Measurements from ENCODE around the gene CCNY.

The CCNY gene

GRCh38 chr10:35574924-35575352, 238.6 kb downstream of the CCNY start:
- Histone ChIP-seq H3K9me3 (ENCODE audit: control insufficient read depth, low read length) (no peaks in the 10 kb centered on the region), H2BK120ac (ENCODE audit: low read depth, low read length) (no peak overlapping the region), H3K36me3 (ENCODE audit: control insufficient read depth in 1 of 2, insufficient read depth in 2 of 2, low read depth in 1 of 2, low read length in 2 of 2) (peaks cover 0 to 29% of the 10 kb centered on the region in 2 experiments), H3K23ac (ENCODE audit: low read length in 2 of 2) (no peak overlapping the region), H3K27me3 (ENCODE audit: control insufficient read depth in 1 of 2, insufficient read depth in 1 of 2, low read length in 2 of 2) (peaks cover 0 to 1% of the 10 kb centered on the region in 2 experiments), H2BK15ac (ENCODE audit: low read depth, poor library complexity, severe bottlenecking) (no peak overlapping the region), H3K4me2 (ENCODE audit: low read length, poor library complexity, severe bottlenecking) (no peak overlapping the region), H2BK5ac (ENCODE audit: low read depth, low read length, poor library complexity, severe bottlenecking) (no peak overlapping the region), H3K27ac (ENCODE audit: low read length, poor library complexity, severe bottlenecking) (peak overlapping the region; percentile 40), H2AFZ (ENCODE audit: low read depth, low read length) (no peak overlapping the region), H2AK5ac (ENCODE audit: low read length, severe bottlenecking) (no peak overlapping the region), H3K79me1 (replicated peaks; ENCODE audit: low read length, poor library complexity, severe bottlenecking) (peaks cover 2% of the 10 kb centered on the region), H3K4ac (ENCODE audit: low read depth in 1 of 2, low read length in 2 of 2) (no peak overlapping the region), H3K4me3 (ENCODE audit: insufficient read depth in 1 of 2, low read depth in 1 of 2, low read length in 2 of 2) (no peak overlapping the region), H3K18ac (ENCODE audit: low read depth in 1 of 2, low read length in 2 of 2) (peak overlapping the region; percentile 3 to 52), H3K9ac (ENCODE audit: low read length) (no peak overlapping the region), H4K91ac (ENCODE audit: low read length) (no peak overlapping the region), H2BK12ac (ENCODE audit: low read length in 2 of 2) (no peak overlapping the region), H3K14ac (ENCODE audit: low read length in 2 of 2) (no peak overlapping the region), H4K8ac (ENCODE audit: low read length) (no peak overlapping the region), H3K4me1 (ENCODE audit: control insufficient read depth, insufficient read depth, low read depth, low read length) (peaks cover 9% of the 10 kb centered on the region)
- WGBS = 7% methylated on average over 8 of the region's 9 CpGs
- DNase-seq = peak; percentile 91

DNA sequence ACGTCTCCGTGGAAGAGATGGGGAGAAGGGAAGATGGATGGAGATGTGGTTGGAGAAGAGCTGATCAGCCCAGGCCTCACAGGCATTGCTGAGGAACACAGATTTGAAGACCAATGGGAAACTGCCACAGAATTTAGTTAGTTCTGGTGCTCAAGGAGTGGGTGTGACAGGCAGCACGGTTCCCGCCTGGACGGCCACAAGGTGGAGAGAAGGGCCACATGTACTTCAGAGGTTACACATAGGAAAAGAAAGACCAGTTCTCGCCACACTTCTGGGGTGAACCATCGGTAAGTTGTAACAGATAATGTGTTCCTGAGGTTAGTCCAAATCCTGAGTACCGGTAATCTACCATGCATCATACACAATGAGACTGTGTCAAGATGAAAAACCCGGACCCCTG, 239.3 kb downstream of the CCNY start:
- H3K79me1 ChIP-seq (replicated peaks; ENCODE audit: low read length, poor library complexity, severe bottlenecking) = peaks cover 2% of the 10 kb centered on the region

DNA sequence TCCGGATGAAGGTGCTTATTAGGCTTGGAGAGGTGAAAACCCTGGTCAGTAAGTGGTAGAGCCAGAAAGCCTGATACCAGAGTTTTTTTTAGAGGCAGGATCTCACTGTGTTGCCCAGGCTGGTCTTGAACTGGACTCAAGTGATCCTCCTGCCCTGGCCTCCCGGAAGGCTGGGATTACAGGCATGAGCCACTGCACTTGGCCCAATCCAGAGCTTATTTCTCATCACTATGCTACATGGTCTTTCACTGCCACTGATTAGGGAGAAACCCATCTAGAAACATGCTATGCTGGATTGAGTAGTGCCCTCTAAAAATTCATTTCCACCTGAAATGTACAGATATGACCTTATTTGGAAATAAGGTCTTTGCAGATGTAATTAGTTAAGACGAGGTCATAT, 240.4 kb downstream of the CCNY start:
- WGBS = 97% methylated on average over 3 of the region's 3 CpGs
- H2AFZ ChIP-seq (ENCODE audit: low read depth, low read length) = no peak overlapping the region

More for the DNA sequence above, 239.3 kb downstream of the CCNY start:
- peak overlapping the region in 1 of 2 experiments; percentile 58 for H2BK12ac ChIP-seq (ENCODE audit: low read length in 2 of 2)
- WGBS = 77% methylated on average over 9 of the region's 9 CpGs
- H3K9ac ChIP-seq (ENCODE audit: low read length) = no peak overlapping the region
- no peak overlapping the region for H2BK15ac ChIP-seq (ENCODE audit: low read depth, poor library complexity, severe bottlenecking)
- peaks cover 0 to 25% of the 10 kb centered on the region in 2 experiments for H3K36me3 ChIP-seq (ENCODE audit: control insufficient read depth in 1 of 2, insufficient read depth in 2 of 2, low read depth in 1 of 2, low read length in 2 of 2)
- no peak overlapping the region for H2BK5ac ChIP-seq (ENCODE audit: low read depth, low read length, poor library complexity, severe bottlenecking)
- H3K27ac ChIP-seq (ENCODE audit: low read length, poor library complexity, severe bottlenecking) = peak overlapping the region; percentile 40
- H2AK5ac ChIP-seq (ENCODE audit: low read length, severe bottlenecking) = peak overlapping the region; percentile 46
- H3K23ac ChIP-seq (ENCODE audit: low read length in 2 of 2) = no peak overlapping the region
- H3K18ac ChIP-seq (ENCODE audit: low read depth in 1 of 2, low read length in 2 of 2) = peak overlapping the region in 1 of 2 experiments; percentile 69
- H3K27me3 ChIP-seq (ENCODE audit: control insufficient read depth in 1 of 2, insufficient read depth in 1 of 2, low read length in 2 of 2) = peaks cover 0 to 8% of the 10 kb centered on the region in 2 experiments
- no peak overlapping the region for H4K91ac ChIP-seq (ENCODE audit: low read length)
- H2BK120ac ChIP-seq (ENCODE audit: low read depth, low read length) = no peak overlapping the region
- peak overlapping the region in 1 of 2 experiments; percentile 78 for H3K14ac ChIP-seq (ENCODE audit: low read length in 2 of 2)
- no peak overlapping the region for H2AFZ ChIP-seq (ENCODE audit: low read depth, low read length)
- H3K4ac ChIP-seq (ENCODE audit: low read depth in 1 of 2, low read length in 2 of 2) = peak overlapping the region in 1 of 2 experiments; percentile 24
- H4K8ac ChIP-seq (ENCODE audit: low read length) = no peak overlapping the region
- peaks cover 9% of the 10 kb centered on the region for H3K4me1 ChIP-seq (ENCODE audit: control insufficient read depth, insufficient read depth, low read depth, low read length)
- no peak overlapping the region for H3K4me2 ChIP-seq (ENCODE audit: low read length, poor library complexity, severe bottlenecking)
- no peaks in the 10 kb centered on the region for H3K9me3 ChIP-seq (ENCODE audit: control insufficient read depth, low read length)
- DNase-seq = no peak
- no peak overlapping the region for H3K4me3 ChIP-seq (ENCODE audit: insufficient read depth in 1 of 2, low read depth in 1 of 2, low read length in 2 of 2)

GRCh38 chr10:35577926-35578617, 241.8 kb downstream of the CCNY start:
- 88% methylated on average over 6 of the region's 7 CpGs for WGBS
- Histone ChIP-seq H2BK120ac (ENCODE audit: low read depth, low read length) (no peak overlapping the region), H2AFZ (ENCODE audit: low read depth, low read length) (no peak overlapping the region)

More for the DNA sequence above, 240.4 kb downstream of the CCNY start:
- no peak overlapping the region for H3K4ac ChIP-seq (ENCODE audit: low read depth in 1 of 2, low read length in 2 of 2)
- H2BK5ac ChIP-seq (ENCODE audit: low read depth, low read length, poor library complexity, severe bottlenecking) = no peak overlapping the region
- H3K23ac ChIP-seq (ENCODE audit: low read length in 2 of 2) = no peak overlapping the region
- DNase-seq = no peak
- no peak overlapping the region for H3K9ac ChIP-seq (ENCODE audit: low read length)
- no peak overlapping the region for H3K4me3 ChIP-seq (ENCODE audit: insufficient read depth in 1 of 2, low read depth in 1 of 2, low read length in 2 of 2)
- H3K18ac ChIP-seq (ENCODE audit: low read depth in 1 of 2, low read length in 2 of 2) = no peak overlapping the region
- H4K91ac ChIP-seq (ENCODE audit: low read length) = no peak overlapping the region
- H2AK5ac ChIP-seq (ENCODE audit: low read length, severe bottlenecking) = no peak overlapping the region
- H3K27ac ChIP-seq (ENCODE audit: low read length, poor library complexity, severe bottlenecking) = no peak overlapping the region
- H3K36me3 ChIP-seq (ENCODE audit: control insufficient read depth in 1 of 2, insufficient read depth in 2 of 2, low read depth in 1 of 2, low read length in 2 of 2) = peaks cover 0 to 16% of the 10 kb centered on the region in 2 experiments
- H2BK15ac ChIP-seq (ENCODE audit: low read depth, poor library complexity, severe bottlenecking) = no peak overlapping the region
- H3K14ac ChIP-seq (ENCODE audit: low read length in 2 of 2) = no peak overlapping the region
- no peak overlapping the region for H3K4me2 ChIP-seq (ENCODE audit: low read length, poor library complexity, severe bottlenecking)
- H4K8ac ChIP-seq (ENCODE audit: low read length) = no peak overlapping the region
- H3K27me3 ChIP-seq (ENCODE audit: control insufficient read depth in 1 of 2, insufficient read depth in 1 of 2, low read length in 2 of 2) = peaks cover 0 to 16% of the 10 kb centered on the region in 2 experiments
- H3K4me1 ChIP-seq (ENCODE audit: control insufficient read depth, insufficient read depth, low read depth, low read length) = peaks cover 9% of the 10 kb centered on the region
- no peak overlapping the region for H2BK120ac ChIP-seq (ENCODE audit: low read depth, low read length)
- H3K9me3 ChIP-seq (ENCODE audit: control insufficient read depth, low read length) = no peaks in the 10 kb centered on the region
- no peak overlapping the region for H2BK12ac ChIP-seq (ENCODE audit: low read length in 2 of 2)
- peaks cover 2% of the 10 kb centered on the region for H3K79me1 ChIP-seq (replicated peaks; ENCODE audit: low read length, poor library complexity, severe bottlenecking)

More at GRCh38 chr10:35577926-35578617, 241.8 kb downstream of the CCNY start:
- Histone ChIP-seq H2BK12ac (ENCODE audit: low read length in 2 of 2) (no peak overlapping the region), H3K27me3 (ENCODE audit: control insufficient read depth in 1 of 2, insufficient read depth in 1 of 2, low read length in 2 of 2) (peaks cover 0 to 16% of the 10 kb centered on the region in 2 experiments), H3K9ac (ENCODE audit: low read length) (no peak overlapping the region), H4K91ac (ENCODE audit: low read length) (no peak overlapping the region), H4K8ac (ENCODE audit: low read length) (no peak overlapping the region), H2BK15ac (ENCODE audit: low read depth, poor library complexity, severe bottlenecking) (no peak overlapping the region), H3K9me3 (ENCODE audit: control insufficient read depth, low read length) (no peaks in the 10 kb centered on the region), H2AK5ac (ENCODE audit: low read length, severe bottlenecking) (no peak overlapping the region), H3K4me3 (ENCODE audit: insufficient read depth in 1 of 2, low read depth in 1 of 2, low read length in 2 of 2) (no peak overlapping the region), H3K4me1 (ENCODE audit: control insufficient read depth, insufficient read depth, low read depth, low read length) (peaks cover 9% of the 10 kb centered on the region), H3K36me3 (ENCODE audit: control insufficient read depth in 1 of 2, insufficient read depth in 2 of 2, low read depth in 1 of 2, low read length in 2 of 2) (peaks cover 0 to 13% of the 10 kb centered on the region in 2 experiments), H3K4ac (ENCODE audit: low read depth in 1 of 2, low read length in 2 of 2) (no peak overlapping the region), H3K4me2 (ENCODE audit: low read length, poor library complexity, severe bottlenecking) (no peak overlapping the region), H3K23ac (ENCODE audit: low read length in 2 of 2) (no peak overlapping the region), H3K14ac (ENCODE audit: low read length in 2 of 2) (no peak overlapping the region), H3K18ac (ENCODE audit: low read depth in 1 of 2, low read length in 2 of 2) (no peak overlapping the region), H3K27ac (ENCODE audit: low read length, poor library complexity, severe bottlenecking) (no peak overlapping the region), H3K79me1 (replicated peaks; ENCODE audit: low read length, poor library complexity, severe bottlenecking) (no peaks in the 10 kb centered on the region), H2BK5ac (ENCODE audit: low read depth, low read length, poor library complexity, severe bottlenecking) (no peak overlapping the region)
- DNase-seq = no peak
